HG03460 (cell line): ENCODE results near the gene MUC6.

Source experiments
- ATAC-seq: cut with Tn5 transposase; IDR thresholded peaks from one replicate; pipeline ENCODE4 v1.9.1; 2021; ENCODE audit not compliant: unreplicated experiment

The MUC6 gene

GRCh38 chr11:1051356-1052132, 15.0 kb upstream of the MUC6 start:
- ATAC-seq = no peak

DNA sequence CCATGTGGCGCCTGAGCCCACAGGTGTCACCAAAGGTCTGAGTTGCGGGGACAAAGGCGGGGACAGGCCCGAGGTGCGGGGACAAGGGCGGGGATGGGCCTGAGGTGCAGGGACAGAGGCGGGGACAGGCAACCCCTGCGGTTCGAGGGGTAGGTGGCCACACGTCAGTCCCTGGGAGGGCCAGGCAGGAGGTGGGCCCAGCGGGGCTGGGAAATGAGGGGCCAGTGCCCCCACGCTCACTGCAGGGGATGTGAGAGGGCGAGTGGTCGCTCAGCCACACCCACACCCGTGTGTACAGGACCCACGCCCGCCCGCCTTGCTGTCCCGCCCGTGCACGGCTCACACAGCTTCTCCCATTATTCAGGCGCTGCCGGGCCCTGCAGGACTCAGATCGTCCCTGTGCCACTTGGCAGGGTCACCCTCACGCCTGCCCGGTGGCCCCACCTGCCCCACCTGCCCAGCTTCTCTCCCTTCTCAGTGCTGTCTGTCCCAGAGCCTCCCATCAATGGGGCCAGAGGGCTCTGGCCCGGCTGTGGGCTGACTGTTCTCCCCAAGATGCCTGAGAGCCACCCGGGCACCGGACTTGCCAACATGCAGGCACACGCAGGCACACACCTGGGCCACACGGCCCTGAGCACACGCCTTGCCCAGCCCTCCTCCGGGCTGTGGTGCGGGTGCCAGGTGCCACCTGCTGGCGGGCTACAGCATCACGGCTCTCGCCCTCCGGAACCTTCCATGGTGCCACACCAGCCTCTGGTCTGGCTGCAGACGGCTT, 14.2 kb upstream of the MUC6 start:
- ATAC-seq = no peak

- ATAC-seq = no peak
Measured at GRCh38 chr11:1049911-1050580, 13.5 kb upstream of the MUC6 start.

DNA sequence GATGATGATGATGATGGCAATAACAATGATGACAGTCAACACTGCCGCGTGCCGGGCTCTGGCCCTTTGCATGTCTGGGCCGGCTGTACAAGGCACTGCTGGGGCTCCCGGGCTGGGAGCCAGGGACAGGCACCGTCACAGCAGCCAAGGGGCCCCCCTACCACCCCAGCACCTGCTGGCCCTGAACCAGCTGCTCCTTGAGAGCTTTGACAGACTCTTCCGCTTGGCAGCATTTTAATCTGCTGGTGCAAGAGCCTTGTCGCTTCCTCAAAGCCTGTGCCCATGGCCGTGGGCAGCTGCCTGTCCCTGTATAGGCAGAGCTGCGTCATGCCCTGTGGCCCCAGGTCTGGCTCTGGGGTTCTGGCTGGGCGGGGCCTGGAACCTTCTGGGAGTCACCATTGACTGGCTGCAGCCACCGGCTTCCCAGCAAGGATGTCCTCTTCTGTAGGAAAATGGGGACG, 12.9 kb upstream of the MUC6 start:
- no peak for ATAC-seq

GRCh38 chr11:1049071-1049405, 12.5 kb upstream of the MUC6 start:
- ATAC-seq = no peak

DNA sequence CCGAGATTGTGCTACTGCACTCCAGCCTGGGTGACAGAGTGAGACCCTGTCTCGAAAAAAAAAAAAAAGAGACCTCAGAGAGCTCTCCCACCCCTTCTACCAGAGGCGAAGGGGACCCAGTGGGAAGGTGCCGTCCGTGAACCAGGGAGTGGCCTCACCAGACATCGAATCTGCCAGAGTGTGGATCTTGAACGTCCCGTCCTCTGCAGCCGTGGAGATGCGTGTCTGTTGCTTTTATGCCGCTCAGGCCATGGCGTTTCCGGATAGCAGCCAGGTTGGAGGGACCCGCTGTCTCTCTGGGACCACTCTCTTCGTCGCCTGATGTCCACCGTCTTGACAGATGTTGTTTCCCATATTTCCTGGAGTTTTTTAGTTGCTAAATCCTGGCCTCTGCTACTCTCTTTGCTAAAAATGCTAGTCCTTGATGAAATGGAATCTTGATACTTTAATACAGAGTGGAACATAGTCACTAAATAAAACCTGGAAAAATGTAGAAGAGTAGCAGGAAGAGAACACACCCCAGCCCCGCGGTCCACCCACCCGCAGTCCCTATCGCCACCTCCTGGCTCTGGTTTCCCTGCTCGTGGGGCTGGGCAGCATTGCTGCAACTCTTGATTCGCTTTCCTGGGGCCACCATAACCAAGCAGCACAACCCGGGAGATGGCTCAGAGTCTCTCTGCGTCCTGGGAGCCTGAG, 12.0 kb upstream of the MUC6 start:
- ATAC-seq = no peak

- no peak for ATAC-seq
Measured at GRCh38 chr11:1047595-1048156, 11.2 kb upstream of the MUC6 start.

DNA sequence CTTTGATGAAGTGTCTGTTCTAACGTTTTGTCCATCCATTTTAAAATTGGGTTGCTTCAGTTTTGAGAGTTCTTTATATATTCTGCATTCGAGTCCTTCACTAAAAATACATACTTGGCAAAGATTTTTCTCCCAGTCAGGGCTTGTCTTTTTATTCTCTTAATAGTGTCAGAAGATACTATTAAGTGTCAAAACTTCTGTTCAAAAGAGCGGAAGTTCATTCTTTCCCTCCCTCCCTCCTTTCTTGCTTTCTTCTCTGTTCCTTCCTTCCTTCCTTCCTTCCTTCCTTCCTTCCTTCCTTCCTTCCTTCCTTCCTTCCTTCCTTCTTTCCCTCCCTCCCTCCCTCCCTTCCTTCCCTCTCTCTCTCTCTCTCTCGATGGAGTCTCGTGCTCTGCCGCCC, 7.6 kb upstream of the MUC6 start:
- ATAC-seq = no peak

- ATAC-seq = no peak
Measured at GRCh38 chr11:1043563-1044096, 7.1 kb upstream of the MUC6 start.

DNA sequence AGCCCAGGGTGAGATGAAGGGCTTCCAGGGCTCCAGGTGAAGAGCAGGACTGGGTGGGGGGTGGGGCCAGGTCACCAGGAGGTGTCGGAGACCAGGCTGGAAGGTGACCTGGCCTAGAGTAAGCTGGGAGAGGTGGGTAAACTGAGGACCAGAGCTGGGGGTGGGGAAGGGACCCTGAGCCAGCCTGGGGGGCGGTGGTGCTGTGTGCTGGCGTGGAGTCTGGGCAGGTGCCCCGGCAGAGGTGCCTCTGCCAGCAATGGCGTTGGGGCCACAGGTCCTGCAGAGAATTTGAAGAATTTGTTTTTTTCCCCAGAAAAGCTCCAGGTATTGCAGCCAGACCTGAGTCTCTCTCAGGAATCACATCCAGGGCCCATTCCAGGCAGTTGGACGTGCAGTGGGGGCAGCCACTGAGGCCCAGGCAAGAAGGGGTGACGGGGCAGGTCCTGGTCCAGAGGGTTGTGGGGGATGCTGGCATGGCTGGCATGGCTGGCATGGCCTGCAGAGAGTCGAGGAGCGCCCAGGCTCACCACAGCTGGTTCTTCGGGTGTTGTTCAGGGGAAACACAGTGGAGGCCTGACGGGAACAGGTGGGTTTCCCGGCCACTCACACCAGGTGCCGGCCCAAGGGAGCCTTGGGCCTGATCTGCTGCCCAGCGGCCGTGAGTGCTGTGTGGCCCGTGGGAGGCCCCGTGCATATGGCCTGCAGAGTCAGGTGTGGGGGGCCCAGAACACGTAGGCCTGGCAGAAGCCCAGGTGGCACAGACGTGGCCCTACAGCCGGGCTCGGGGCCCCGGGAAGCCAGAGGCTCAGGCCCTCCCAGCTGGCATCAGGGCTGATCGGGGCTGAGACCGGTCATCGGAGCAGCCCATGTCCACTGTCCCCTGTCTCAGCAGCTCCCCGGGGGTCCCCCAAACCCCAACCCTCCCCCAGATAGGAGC, 6.4 kb upstream of the MUC6 start:
- no peak for ATAC-seq

- ATAC-seq = no peak
Measured at GRCh38 chr11:1041936-1042608, 5.6 kb upstream of the MUC6 start.

DNA sequence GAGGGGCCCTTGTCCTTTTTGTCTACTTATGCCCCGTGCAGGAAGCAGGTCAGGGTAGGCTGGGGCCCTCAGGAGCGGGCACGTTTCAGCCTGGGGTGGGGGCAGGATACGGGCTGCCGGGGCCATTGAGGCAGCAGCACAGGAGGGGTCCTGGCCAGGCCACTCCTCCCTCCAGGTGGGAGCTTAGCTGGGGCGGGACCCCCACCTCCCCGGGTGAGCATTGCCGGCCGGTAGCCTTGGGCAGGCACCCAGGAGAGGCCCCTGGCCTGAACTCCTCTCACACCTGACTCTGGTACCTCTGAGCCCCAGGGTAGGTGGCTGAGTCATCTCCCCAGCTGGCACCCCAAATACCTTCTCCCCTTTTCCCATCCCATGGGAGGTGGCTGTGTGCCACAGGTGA, 5.0 kb upstream of the MUC6 start:
- no peak for ATAC-seq

DNA sequence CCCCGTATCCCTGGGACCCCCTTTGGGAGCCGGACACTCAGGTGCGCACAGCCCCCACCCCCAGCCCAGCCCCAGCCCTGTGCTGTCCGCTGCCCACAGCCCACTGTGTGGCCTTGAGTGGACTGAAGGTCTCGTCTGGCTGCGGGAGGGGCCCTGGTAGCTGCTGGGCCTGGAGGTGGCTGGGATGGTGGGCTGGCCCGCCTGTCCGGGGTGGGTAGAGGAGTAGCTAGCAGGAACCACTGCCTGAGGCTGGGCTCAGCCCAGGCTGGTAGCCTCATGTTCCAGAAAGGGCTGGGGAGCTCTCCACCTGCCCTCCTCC, 4.6 kb upstream of the MUC6 start:
- no peak for ATAC-seq

DNA sequence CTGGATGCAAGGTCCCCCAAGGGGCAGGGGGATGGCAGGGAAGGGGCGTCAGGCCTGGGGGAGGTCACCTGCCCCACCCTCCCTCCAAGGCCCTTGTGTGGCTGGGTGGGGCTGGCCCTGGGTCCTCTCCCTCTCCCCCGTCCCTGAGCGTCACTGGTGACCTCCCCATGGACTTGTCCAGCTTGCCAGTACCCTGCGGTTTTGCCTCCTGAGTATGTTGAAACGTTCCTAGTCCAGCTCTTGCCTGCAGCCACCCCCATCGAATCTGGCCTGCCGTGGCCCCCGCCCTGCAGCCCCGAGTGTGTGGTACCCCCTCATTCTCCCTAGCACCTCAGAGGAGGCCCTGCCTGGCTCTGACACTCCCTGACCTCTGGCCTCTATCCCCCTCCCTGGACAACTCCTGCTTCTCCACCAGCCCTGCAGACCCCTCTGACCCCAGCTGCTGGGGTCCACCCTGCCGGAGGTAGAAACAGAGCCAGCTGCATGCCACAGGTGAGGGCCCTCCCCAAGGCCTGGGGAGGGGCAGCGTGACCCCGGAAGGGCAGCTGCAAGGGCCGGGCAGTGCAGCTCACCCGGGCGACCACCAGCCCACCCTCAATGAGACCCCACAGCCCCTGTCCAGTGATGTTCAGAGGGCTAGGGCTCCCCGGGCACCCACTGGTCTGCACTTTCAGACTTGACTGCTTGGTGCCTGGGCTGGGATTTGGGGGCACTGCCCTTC, 4.1 kb upstream of the MUC6 start:
- no peak for ATAC-seq

- no peak for ATAC-seq
Measured at GRCh38 chr11:1039481-1040427, 3.2 kb upstream of the MUC6 start.

DNA sequence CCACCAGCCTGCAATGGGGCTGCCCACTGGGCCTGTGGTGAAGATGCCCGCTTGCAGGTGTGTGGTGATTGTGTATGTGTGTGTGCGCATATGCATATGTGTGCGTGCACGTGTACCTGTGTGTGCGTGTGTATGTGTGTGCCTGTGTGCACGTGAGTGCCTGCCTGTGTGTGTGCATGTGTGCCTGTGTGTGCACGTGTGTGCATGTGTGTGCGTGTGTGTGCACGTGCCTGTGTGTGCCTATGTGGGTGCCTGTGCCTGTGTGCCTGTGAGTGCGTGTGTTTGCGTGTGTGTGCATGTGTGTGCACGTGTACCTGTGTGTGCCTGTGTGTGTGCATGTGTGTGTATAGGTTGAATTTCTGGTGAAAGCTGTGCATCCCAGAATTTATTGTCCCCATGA, 2.4 kb upstream of the MUC6 start:
- no peak for ATAC-seq

- no peak for ATAC-seq
Measured at GRCh38 chr11:1038361-1038760, 1.8 kb upstream of the MUC6 start.
